ENCODE data around the gene PIK3AP1. TPM values are rescaled to one million over a fixed set of nuclear protein-coding genes. Genes with fewer than 3 reads are reported as not detected.

PIK3AP1 gene
- total RNA-seq, 3 donors from 2014 or later: 9.8 to 26.9 (median 14.2) TPM

DNA sequence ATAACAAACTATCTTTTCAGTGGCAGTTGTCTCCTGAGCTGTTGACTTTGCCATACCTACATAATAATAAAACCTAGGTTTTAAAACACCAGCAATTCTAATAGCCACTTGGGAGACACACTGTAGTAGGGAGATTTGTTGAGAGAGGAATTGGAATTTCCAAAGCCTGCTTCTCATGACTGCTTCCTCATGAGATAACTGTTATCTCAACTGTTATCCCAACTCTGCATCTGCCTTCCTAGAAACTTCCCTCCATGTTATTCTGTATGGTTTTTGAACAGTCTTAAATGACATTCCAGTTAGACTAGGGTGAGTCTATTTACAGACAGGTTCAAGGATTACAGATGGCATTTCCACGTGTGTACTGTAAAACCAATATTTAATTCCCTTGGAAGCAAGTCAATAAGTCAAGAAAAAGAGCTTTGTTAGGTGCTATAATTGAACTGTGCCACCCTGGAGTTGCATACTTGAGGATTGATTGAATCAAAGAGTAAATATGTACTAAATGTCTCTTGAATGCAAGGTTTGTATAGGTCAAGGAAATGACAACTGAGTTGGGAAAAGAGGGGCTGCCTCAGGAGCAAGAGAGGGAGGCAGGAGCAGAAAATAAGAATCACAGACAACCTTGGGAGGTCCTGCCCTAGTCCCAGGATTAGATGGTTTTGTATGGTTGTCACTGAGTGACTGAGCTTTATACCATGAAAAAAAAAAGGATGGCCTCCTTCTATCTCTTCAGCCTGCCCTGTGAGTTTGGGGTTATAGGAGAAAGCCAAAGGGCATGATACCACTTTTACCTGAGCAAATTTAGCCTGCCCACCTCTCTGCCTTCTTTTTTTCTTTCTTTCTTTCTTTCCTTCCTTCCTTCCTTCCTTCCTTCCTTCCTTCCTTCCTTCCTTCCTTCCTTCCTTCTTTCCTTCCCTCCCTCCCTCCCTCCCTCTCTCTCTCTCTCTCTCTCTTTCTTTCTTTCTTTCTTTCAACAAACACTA is 123.6 kb downstream of the PIK3AP1 start:
- no peak for DNase-seq (ENCODE audit: low spot score in 2 of 2)
- Histone ChIP-seq H3K9me3 (no peaks in the 10 kb centered on the region), H3K27me3 (no peaks in the 10 kb centered on the region), H3K36me3 (no peaks in the 10 kb centered on the region), H3K4me3 (no peak overlapping the region), H3K4me1 (no peaks in the 10 kb centered on the region), H3K27ac (no peak overlapping the region)
- intact Hi-C loops (cut with DNase I; ENCODE audit: low total_unique reads): no loop called here
- TF ChIP-seq POLR2A (IDR thresholded peaks at IDR 0.05): no peak
- TF ChIP-seq CTCF (IDR thresholded peaks at IDR 0.05): no peak
- TF ChIP-seq POLR2AphosphoS5 (IDR thresholded peaks at IDR 0.05): no peak

DNA sequence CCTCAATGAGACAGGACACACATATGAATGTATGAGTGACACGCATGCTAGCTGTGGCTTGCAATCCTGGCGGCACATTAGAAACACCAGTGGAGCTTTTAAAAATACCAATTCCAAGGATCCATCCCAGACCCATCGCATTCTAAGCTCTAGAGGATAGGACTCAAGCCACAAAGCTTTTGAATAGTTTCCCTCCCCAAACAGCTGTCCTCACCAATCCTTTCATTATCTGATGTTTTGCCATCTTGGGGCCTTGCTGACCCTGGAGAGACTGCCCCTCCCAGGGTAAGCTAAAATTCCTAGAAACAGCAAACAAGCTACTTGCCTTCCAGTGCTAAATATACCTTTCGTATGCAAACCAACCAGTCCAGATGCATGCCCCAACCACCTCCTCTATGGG is 124.6 kb downstream of the PIK3AP1 start:
- H3K36me3 ChIP-seq: no peaks in the 10 kb centered on the region
- no peak overlapping the region for H3K27ac ChIP-seq
- DNase-seq (ENCODE audit: low spot score in 2 of 2): no peak
- H3K9me3 ChIP-seq: no peaks in the 10 kb centered on the region
- intact Hi-C loops (cut with DNase I; ENCODE audit: low total_unique reads): no loop called here
- H3K4me1 ChIP-seq: no peaks in the 10 kb centered on the region
- TF ChIP-seq POLR2A (IDR thresholded peaks at IDR 0.05): no peak
- TF ChIP-seq CTCF (IDR thresholded peaks at IDR 0.05): no peak
- H3K27me3 ChIP-seq: no peaks in the 10 kb centered on the region
- H3K4me3 ChIP-seq: no peak overlapping the region

GRCh38 chr10:96591946-96592345 is 128.4 kb downstream of the PIK3AP1 start:
- Histone ChIP-seq H3K4me3 (no peak overlapping the region), H3K9me3 (no peaks in the 10 kb centered on the region), H3K4me1 (no peaks in the 10 kb centered on the region), H3K36me3 (no peaks in the 10 kb centered on the region), H3K27ac (no peak overlapping the region), H3K27me3 (no peaks in the 10 kb centered on the region)
- intact Hi-C loops (cut with DNase I; ENCODE audit: low total_unique reads): no loop called here
- no peak for DNase-seq (ENCODE audit: low spot score in 2 of 2)
- TF ChIP-seq POLR2A (IDR thresholded peaks at IDR 0.05) (no peak), POLR2AphosphoS5 (IDR thresholded peaks at IDR 0.05) (no peak), CTCF (IDR thresholded peaks at IDR 0.05) (no peak)

- DNase-seq (ENCODE audit: low spot score in 2 of 2): no peak
- intact Hi-C loops (cut with DNase I; ENCODE audit: low total_unique reads): loop anchor here (5.0 kb wide), 2 partner anchors 307 to 1128 kb away; no protein-coding TSS in a partner anchor
- H3K36me3 ChIP-seq: no peaks in the 10 kb centered on the region
- TF ChIP-seq POLR2A (IDR thresholded peaks at IDR 0.05) (no peak), POLR2AphosphoS5 (IDR thresholded peaks at IDR 0.05) (no peak), CTCF (IDR thresholded peaks at IDR 0.05) (no peak)
- no peaks in the 10 kb centered on the region for H3K27me3 ChIP-seq
- H3K9me3 ChIP-seq: no peaks in the 10 kb centered on the region
- no peak overlapping the region for H3K27ac ChIP-seq
- peaks cover 0 to 8% of the 10 kb centered on the region in 2 donors for H3K4me1 ChIP-seq
- H3K4me3 ChIP-seq: no peak overlapping the region
These were observed 131.5 kb downstream of the PIK3AP1 start for GRCh38 chr10:96588616-96589419.
